Kidney (tissue), 14 donors: ENCODE measurements around the gene GDNF. TPM values are rescaled to one million over a fixed set of nuclear protein-coding genes. Genes with fewer than 3 reads are reported as not detected.

Experiments
- DNase-seq, 5 donors: peaks; one replicate each; pipeline ENCODE4 v3.0.0-alpha.2; 2013 to 2020
- FAIRE-seq: peaks from 2 replicates; lab custom pipeline; 2012; peaks lifted over from hg19 to GRCh38; lab: Jason Lieb, UNC
- H3K27ac ChIP-seq, 2 donors: one replicate each; pipeline ENCODE4 v1.7.0; 2013; ENCODE audit warnings: low read depth in 2 of 2, low read length in 2 of 2, inconsistent platforms in 1 of 2
- H3K27me3 ChIP-seq: one replicate; pipeline ENCODE4 v1.7.1; 2013; ENCODE audit warnings: low read length, inconsistent platforms; ENCODE audit not compliant: control insufficient read depth, insufficient read depth
- H3K36me3 ChIP-seq, 3 donors: one replicate each; pipeline versions ENCODE4 v1.7.0 to v1.7.1; 2013; ENCODE audit warnings: low read length in 3 of 3, control low read depth in 1 of 3, inconsistent platforms in 1 of 3; ENCODE audit not compliant: insufficient read depth in 3 of 3, control insufficient read depth in 2 of 3
- H3K4me1 ChIP-seq, 3 donors: one replicate each; pipeline versions ENCODE4 v1.7.0 to v1.7.1; 2013; ENCODE audit warnings: low read length in 3 of 3, inconsistent platforms in 1 of 3, low read depth in 1 of 3; ENCODE audit not compliant: control insufficient read depth in 2 of 3, insufficient read depth in 2 of 3
- H3K4me3 ChIP-seq, 3 donors: one replicate each; pipeline versions ENCODE4 v1.7.0 to v1.8.1; 2013; ENCODE audit warnings: low read length in 3 of 3, control low read depth in 1 of 3, inconsistent platforms in 1 of 3
- H3K9ac ChIP-seq, 3 donors: one replicate each; pipeline versions ENCODE4 v1.7.0 to v1.7.1; 2013; ENCODE audit warnings: low read length in 3 of 3, control low read depth in 1 of 3, inconsistent platforms in 1 of 3
- H3K9me3 ChIP-seq, 3 donors: one replicate each; pipeline versions ENCODE4 v1.7.0 to v1.7.1; 2013; ENCODE audit warnings: low read length in 3 of 3, control low read depth in 1 of 3, inconsistent platforms in 1 of 3; ENCODE audit not compliant: control insufficient read depth in 2 of 3, insufficient read depth in 1 of 3
- CTCF ChIP-seq: IDR thresholded peaks from 3 replicates; pipeline ENCODE4 v1.5.1; 2012; ENCODE audit warnings: mild to moderate bottlenecking, moderate library complexity, borderline replicate concordance; ENCODE audit not compliant: insufficient read depth; ENCODE audit errors: extremely low read depth
- intact Hi-C: fragments of 100-400 bp; cut with DNase I; formaldehyde crosslinking; loops from one replicate; pipeline ENCODE4 v1.11.1; 2022
- polyA plus RNA-seq: library from polyadenylated mRNA; stranded (reverse); fragments of 350-450 nt; fragmentation: Illumina TruSeq; extraction: RNeasy Lipid Tissue Mini Kit (QIAGEN cat#74804); gene quantifications from one replicate; pipeline ENCODE4 v1.2.3, GENCODE V29; 2014; ENCODE audit warnings: low read depth, low replicate concordance; ENCODE audit not compliant: insufficient read depth
- total RNA-seq: library from RNA; stranded (reverse); fragmentation: NEBNext Ultra II Directional; extraction: Animal tissue kit (Norgen Biotek cat#: 25700); gene quantifications from one replicate; pipeline ENCODE4 v1.2.1, GENCODE V29; 2021
- donor health status: control.
- donor health status: control.
- donor health status: control.
- donor health status: control.
- donor health status: control.
- donor health status: DM: yes; HTN: yes; CAD: no.
- donor health status: Normal renal cell carcinoma (clear cell type).

GDNF gene
- total and polyA plus RNA-seq, 2 donors from 2014 or later: 0.34 to 0.88 TPM

- Histone ChIP-seq H3K9ac (no peak overlapping the region), H3K9me3 (no peaks in the 10 kb centered on the region), H3K4me3 (no peak overlapping the region), H3K27ac (no peak overlapping the region), H3K27me3 (no peaks in the 10 kb centered on the region), H3K4me1 (no peaks in the 10 kb centered on the region), H3K36me3 (no peaks in the 10 kb centered on the region)
- DNase-seq: no peak
- TF ChIP-seq CTCF: no peak
- intact Hi-C loops: no loop called here
- FAIRE-seq: no peak
Measured at GRCh38 chr5:37807621-37808301, 32.1 kb downstream of the GDNF start.

GRCh38 chr5:37807015-37807414 lies 32.8 kb downstream of the GDNF start:
- Histone ChIP-seq H3K27me3 (no peaks in the 10 kb centered on the region), H3K36me3 (no peaks in the 10 kb centered on the region), H3K4me3 (no peak overlapping the region), H3K4me1 (no peaks in the 10 kb centered on the region), H3K9ac (no peak overlapping the region), H3K9me3 (no peaks in the 10 kb centered on the region), H3K27ac (no peak overlapping the region)
- DNase-seq (no peak), FAIRE-seq (no peak)
- no peak for TF ChIP-seq CTCF
- intact Hi-C loops: no loop called here

GRCh38 chr5:37806476-37806875 lies 33.4 kb downstream of the GDNF start:
- no peak overlapping the region for H3K9ac ChIP-seq
- H3K4me1 ChIP-seq: no peaks in the 10 kb centered on the region
- TF ChIP-seq CTCF: no peak
- H3K4me3 ChIP-seq: no peak overlapping the region
- DNase-seq (no peak), FAIRE-seq (no peak)
- H3K36me3 ChIP-seq: no peaks in the 10 kb centered on the region
- intact Hi-C loops: no loop called here
- no peak overlapping the region for H3K27ac ChIP-seq
- no peaks in the 10 kb centered on the region for H3K9me3 ChIP-seq
- H3K27me3 ChIP-seq: no peaks in the 10 kb centered on the region

GRCh38 chr5:37806016-37806415 lies 33.8 kb downstream of the GDNF start:
- Histone ChIP-seq H3K27me3 (no peaks in the 10 kb centered on the region), H3K4me3 (no peak overlapping the region), H3K36me3 (no peaks in the 10 kb centered on the region), H3K4me1 (no peaks in the 10 kb centered on the region), H3K9me3 (no peaks in the 10 kb centered on the region), H3K9ac (no peak overlapping the region), H3K27ac (no peak overlapping the region)
- no peak for TF ChIP-seq CTCF
- FAIRE-seq: no peak
- no peak for DNase-seq
- intact Hi-C loops: no loop called here
